Measurements from ENCODE around the gene GMEB2.

Gene GMEB2

GRCh38 chr20:63558804-63559484, 68.0 kb downstream of the GMEB2 start:
- no peak overlapping the region for H3K27ac ChIP-seq (ENCODE audit: low read length)
- H3K9me2 ChIP-seq (replicated peaks; ENCODE audit: insufficient read depth, low read length), result no peaks in the 10 kb centered on the region
- H4K20me1 ChIP-seq (ENCODE audit: insufficient read depth, low read length), result no peaks in the 10 kb centered on the region
- H3K4me1 ChIP-seq (ENCODE audit: low read length), result no peaks in the 10 kb centered on the region
- no peak overlapping the region for H3K9ac ChIP-seq (ENCODE audit: low read length)
- H3K4me3 ChIP-seq (ENCODE audit: low read length), result no peak overlapping the region
- H2AFZ ChIP-seq (ENCODE audit: low read length), result no peak overlapping the region
- no peaks in the 10 kb centered on the region for H3F3A ChIP-seq (ENCODE audit: insufficient read depth, low read length)
- H3K27me3 ChIP-seq (replicated peaks; ENCODE audit: insufficient read depth, low read length), result peaks cover 25% of the 10 kb centered on the region
- no peaks in the 10 kb centered on the region for H3K36me3 ChIP-seq (replicated peaks; ENCODE audit: insufficient read depth, low read length)
- no peak for DNase-seq
- no peaks in the 10 kb centered on the region for H3K9me3 ChIP-seq (replicated peaks; ENCODE audit: insufficient read depth, low read length)
- H3K79me2 ChIP-seq (ENCODE audit: low read length), result no peaks in the 10 kb centered on the region
- no peak for TF ChIP-seq EZH2 (optimal IDR thresholded peaks at IDR 0.05; ENCODE audit: low read depth, low read length)
- TF ChIP-seq EZH2phosphoT487 (IDR thresholded peaks at IDR 0.05; ENCODE audit: low read length), result no peak
- TF ChIP-seq CTCF (IDR thresholded peaks at IDR 0.05; ENCODE audit: low read length), result no peak
- H3K4me2 ChIP-seq (ENCODE audit: low read depth, low read length), result no peak overlapping the region

DNA sequence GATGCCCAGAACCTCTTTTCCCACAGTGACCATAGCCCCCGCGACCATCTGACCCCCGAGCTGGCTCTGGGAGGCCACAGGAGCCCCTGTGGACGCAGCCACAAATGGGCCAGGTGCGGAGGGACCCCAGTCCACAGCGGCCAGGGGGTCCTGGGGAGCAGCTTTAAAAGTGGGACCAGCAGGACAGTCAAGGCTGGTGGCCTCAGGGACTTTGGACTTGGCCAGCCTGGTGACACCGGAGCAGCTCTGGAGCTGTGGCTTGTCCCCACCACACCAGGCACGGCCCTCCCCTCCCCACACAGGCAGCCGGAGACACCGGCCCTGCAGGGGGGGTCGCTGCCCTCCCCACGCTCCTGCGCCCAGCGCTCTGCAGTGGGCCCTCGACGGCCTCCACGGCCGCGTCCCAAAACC, 69.4 kb downstream of the GMEB2 start:
- H3K4me2 ChIP-seq (ENCODE audit: low read depth, low read length), result no peak overlapping the region
- no peak overlapping the region for H3K27ac ChIP-seq (ENCODE audit: low read length)
- no peaks in the 10 kb centered on the region for H3K36me3 ChIP-seq (replicated peaks; ENCODE audit: insufficient read depth, low read length)
- H3K4me1 ChIP-seq (ENCODE audit: low read length), result no peaks in the 10 kb centered on the region
- no peak overlapping the region for H3K4me3 ChIP-seq (ENCODE audit: low read length)
- no peak for TF ChIP-seq CTCF (IDR thresholded peaks at IDR 0.05; ENCODE audit: low read length)
- no peak for TF ChIP-seq EZH2 (optimal IDR thresholded peaks at IDR 0.05; ENCODE audit: low read depth, low read length)
- TF ChIP-seq EZH2phosphoT487 (IDR thresholded peaks at IDR 0.05; ENCODE audit: low read length), result no peak
- no peaks in the 10 kb centered on the region for H3K9me2 ChIP-seq (replicated peaks; ENCODE audit: insufficient read depth, low read length)
- no peak for DNase-seq
- H3K9ac ChIP-seq (ENCODE audit: low read length), result no peak overlapping the region
- no peaks in the 10 kb centered on the region for H4K20me1 ChIP-seq (ENCODE audit: insufficient read depth, low read length)
- H3K9me3 ChIP-seq (replicated peaks; ENCODE audit: insufficient read depth, low read length), result no peaks in the 10 kb centered on the region
- H3K79me2 ChIP-seq (ENCODE audit: low read length), result no peaks in the 10 kb centered on the region
- peaks cover 39% of the 10 kb centered on the region for H3K27me3 ChIP-seq (replicated peaks; ENCODE audit: insufficient read depth, low read length)
- no peak overlapping the region for H2AFZ ChIP-seq (ENCODE audit: low read length)
- no peaks in the 10 kb centered on the region for H3F3A ChIP-seq (ENCODE audit: insufficient read depth, low read length)

DNA sequence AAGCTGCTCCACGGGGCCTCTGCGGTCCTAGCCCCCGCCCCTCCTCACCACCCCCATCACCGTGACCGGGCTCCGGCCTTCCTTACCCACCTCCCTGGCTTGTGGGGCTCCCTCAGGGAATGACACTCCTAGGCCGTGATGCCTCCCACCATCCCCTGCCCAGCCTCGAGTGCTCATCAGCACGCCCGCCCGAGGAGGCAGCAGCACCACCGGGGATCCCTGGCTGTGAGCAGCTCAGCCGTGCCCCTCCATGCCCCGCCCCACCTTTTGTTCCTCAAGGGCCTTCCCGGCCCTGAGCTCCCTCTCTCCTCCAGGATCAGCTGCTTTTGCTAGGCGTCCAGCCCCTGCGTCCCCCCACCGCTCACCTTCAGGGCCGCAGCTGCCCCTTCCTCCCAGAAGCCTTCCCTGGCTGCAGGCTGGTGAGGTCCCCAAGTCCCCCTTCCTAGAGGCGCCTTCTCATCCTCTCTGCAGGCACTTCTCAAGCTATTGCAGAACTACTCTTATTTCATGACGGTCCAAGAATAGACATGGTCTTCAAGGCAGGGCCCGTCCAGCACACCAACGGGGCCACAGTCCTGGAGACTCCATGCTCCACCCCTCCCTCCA, 69.9 kb downstream of the GMEB2 start:
- Histone ChIP-seq H2AFZ (ENCODE audit: low read length) (no peak overlapping the region), H3F3A (ENCODE audit: insufficient read depth, low read length) (no peaks in the 10 kb centered on the region), H4K20me1 (ENCODE audit: insufficient read depth, low read length) (no peaks in the 10 kb centered on the region), H3K27me3 (replicated peaks; ENCODE audit: insufficient read depth, low read length) (peaks cover 44% of the 10 kb centered on the region), H3K4me3 (ENCODE audit: low read length) (no peak overlapping the region), H3K36me3 (replicated peaks; ENCODE audit: insufficient read depth, low read length) (no peaks in the 10 kb centered on the region), H3K4me2 (ENCODE audit: low read depth, low read length) (no peak overlapping the region), H3K9ac (ENCODE audit: low read length) (no peak overlapping the region), H3K27ac (ENCODE audit: low read length) (no peak overlapping the region), H3K9me2 (replicated peaks; ENCODE audit: insufficient read depth, low read length) (no peaks in the 10 kb centered on the region), H3K4me1 (ENCODE audit: low read length) (no peaks in the 10 kb centered on the region), H3K9me3 (replicated peaks; ENCODE audit: insufficient read depth, low read length) (no peaks in the 10 kb centered on the region), H3K79me2 (ENCODE audit: low read length) (no peaks in the 10 kb centered on the region)
- DNase-seq, result no peak
- TF ChIP-seq EZH2 (optimal IDR thresholded peaks at IDR 0.05; ENCODE audit: low read depth, low read length) (no peak), CTCF (IDR thresholded peaks at IDR 0.05; ENCODE audit: low read length) (no peak), EZH2phosphoT487 (IDR thresholded peaks at IDR 0.05; ENCODE audit: low read length) (no peak)
